ENCODE results near the gene TSPAN5.

Gene TSPAN5

GRCh38 chr4:98516042-98516440, 142.4 kb downstream of the TSPAN5 start:
- Histone ChIP-seq H3K9me3 (ENCODE audit: low read length) (no peaks in the 10 kb centered on the region), H3K4me3 (ENCODE audit: low read length) (no peak overlapping the region), H2AFZ (ENCODE audit: low read depth, low read length) (no peak overlapping the region), H3K4me1 (ENCODE audit: insufficient read depth, low read length) (peaks cover 19% of the 10 kb centered on the region), H3K27me3 (ENCODE audit: insufficient read depth, low read length) (no peaks in the 10 kb centered on the region), H3K36me3 (ENCODE audit: insufficient read depth, low read length) (no peaks in the 10 kb centered on the region)

GRCh38 chr4:98515470-98515809, 143.0 kb downstream of the TSPAN5 start:
- Histone ChIP-seq H3K4me1 (ENCODE audit: insufficient read depth, low read length) (peaks cover 19% of the 10 kb centered on the region), H3K4me3 (ENCODE audit: low read length) (no peak overlapping the region), H2AFZ (ENCODE audit: low read depth, low read length) (no peak overlapping the region), H3K36me3 (ENCODE audit: insufficient read depth, low read length) (no peaks in the 10 kb centered on the region), H3K27me3 (ENCODE audit: insufficient read depth, low read length) (no peaks in the 10 kb centered on the region), H3K9me3 (ENCODE audit: low read length) (no peaks in the 10 kb centered on the region)

- no peaks in the 10 kb centered on the region for H3K36me3 ChIP-seq (ENCODE audit: insufficient read depth, low read length)
- H3K27me3 ChIP-seq (ENCODE audit: insufficient read depth, low read length) = no peaks in the 10 kb centered on the region
- no peaks in the 10 kb centered on the region for H3K9me3 ChIP-seq (ENCODE audit: low read length)
- H3K4me3 ChIP-seq (ENCODE audit: low read length) = no peak overlapping the region
- no peak overlapping the region for H2AFZ ChIP-seq (ENCODE audit: low read depth, low read length)
- H3K4me1 ChIP-seq (ENCODE audit: insufficient read depth, low read length) = peaks cover 23% of the 10 kb centered on the region
These were observed 143.5 kb downstream of the TSPAN5 start for GRCh38 chr4:98514741-98515469.

GRCh38 chr4:98512918-98513317, 145.5 kb downstream of the TSPAN5 start:
- no peak overlapping the region for H3K4me3 ChIP-seq (ENCODE audit: low read length)
- H3K27me3 ChIP-seq (ENCODE audit: insufficient read depth, low read length) = no peaks in the 10 kb centered on the region
- H2AFZ ChIP-seq (ENCODE audit: low read depth, low read length) = no peak overlapping the region
- peaks cover 27% of the 10 kb centered on the region for H3K4me1 ChIP-seq (ENCODE audit: insufficient read depth, low read length)
- no peaks in the 10 kb centered on the region for H3K9me3 ChIP-seq (ENCODE audit: low read length)
- no peaks in the 10 kb centered on the region for H3K36me3 ChIP-seq (ENCODE audit: insufficient read depth, low read length)

GRCh38 chr4:98510757-98511517, 147.5 kb downstream of the TSPAN5 start:
- H3K4me3 ChIP-seq (ENCODE audit: low read length) = no peak overlapping the region
- H3K4me1 ChIP-seq (ENCODE audit: insufficient read depth, low read length) = peaks cover 20% of the 10 kb centered on the region
- no peaks in the 10 kb centered on the region for H3K27me3 ChIP-seq (ENCODE audit: insufficient read depth, low read length)
- H3K9me3 ChIP-seq (ENCODE audit: low read length) = no peaks in the 10 kb centered on the region
- no peaks in the 10 kb centered on the region for H3K36me3 ChIP-seq (ENCODE audit: insufficient read depth, low read length)
- H2AFZ ChIP-seq (ENCODE audit: low read depth, low read length) = no peak overlapping the region

GRCh38 chr4:98510340-98510739, 148.1 kb downstream of the TSPAN5 start:
- no peaks in the 10 kb centered on the region for H3K9me3 ChIP-seq (ENCODE audit: low read length)
- H3K4me1 ChIP-seq (ENCODE audit: insufficient read depth, low read length) = peaks cover 20% of the 10 kb centered on the region
- no peaks in the 10 kb centered on the region for H3K36me3 ChIP-seq (ENCODE audit: insufficient read depth, low read length)
- no peak overlapping the region for H2AFZ ChIP-seq (ENCODE audit: low read depth, low read length)
- H3K4me3 ChIP-seq (ENCODE audit: low read length) = no peak overlapping the region
- no peaks in the 10 kb centered on the region for H3K27me3 ChIP-seq (ENCODE audit: insufficient read depth, low read length)

GRCh38 chr4:98509721-98510120, 148.7 kb downstream of the TSPAN5 start:
- Histone ChIP-seq H3K9me3 (ENCODE audit: low read length) (no peaks in the 10 kb centered on the region), H2AFZ (ENCODE audit: low read depth, low read length) (peak overlapping the region; percentile 11), H3K36me3 (ENCODE audit: insufficient read depth, low read length) (no peaks in the 10 kb centered on the region), H3K4me3 (ENCODE audit: low read length) (no peak overlapping the region), H3K4me1 (ENCODE audit: insufficient read depth, low read length) (peaks cover 15% of the 10 kb centered on the region), H3K27me3 (ENCODE audit: insufficient read depth, low read length) (no peaks in the 10 kb centered on the region)

- Histone ChIP-seq H2AFZ (ENCODE audit: low read depth, low read length) (peak overlapping the region; percentile 11), H3K4me1 (ENCODE audit: insufficient read depth, low read length) (peaks cover 15% of the 10 kb centered on the region), H3K9me3 (ENCODE audit: low read length) (no peaks in the 10 kb centered on the region), H3K4me3 (ENCODE audit: low read length) (no peak overlapping the region), H3K36me3 (ENCODE audit: insufficient read depth, low read length) (no peaks in the 10 kb centered on the region), H3K27me3 (ENCODE audit: insufficient read depth, low read length) (no peaks in the 10 kb centered on the region)
These were observed 149.4 kb downstream of the TSPAN5 start for GRCh38 chr4:98508829-98509598.

- Histone ChIP-seq H3K9me3 (ENCODE audit: low read length) (no peaks in the 10 kb centered on the region), H2AFZ (ENCODE audit: low read depth, low read length) (no peak overlapping the region), H3K4me3 (ENCODE audit: low read length) (no peak overlapping the region), H3K36me3 (ENCODE audit: insufficient read depth, low read length) (no peaks in the 10 kb centered on the region), H3K4me1 (ENCODE audit: insufficient read depth, low read length) (peaks cover 15% of the 10 kb centered on the region), H3K27me3 (ENCODE audit: insufficient read depth, low read length) (no peaks in the 10 kb centered on the region)
These were observed 150.2 kb downstream of the TSPAN5 start for GRCh38 chr4:98508248-98508647.

- Histone ChIP-seq H3K27me3 (ENCODE audit: insufficient read depth, low read length) (no peaks in the 10 kb centered on the region), H3K4me3 (ENCODE audit: low read length) (no peak overlapping the region), H2AFZ (ENCODE audit: low read depth, low read length) (no peak overlapping the region), H3K36me3 (ENCODE audit: insufficient read depth, low read length) (no peaks in the 10 kb centered on the region), H3K9me3 (ENCODE audit: low read length) (no peaks in the 10 kb centered on the region), H3K4me1 (ENCODE audit: insufficient read depth, low read length) (peaks cover 15% of the 10 kb centered on the region)
These were observed 151.1 kb downstream of the TSPAN5 start for GRCh38 chr4:98507299-98507698.

GRCh38 chr4:98506462-98507132, 151.8 kb downstream of the TSPAN5 start:
- Histone ChIP-seq H2AFZ (ENCODE audit: low read depth, low read length) (no peak overlapping the region), H3K9me3 (ENCODE audit: low read length) (peaks cover 1% of the 10 kb centered on the region), H3K4me1 (ENCODE audit: insufficient read depth, low read length) (peaks cover 15% of the 10 kb centered on the region), H3K27me3 (ENCODE audit: insufficient read depth, low read length) (no peaks in the 10 kb centered on the region), H3K36me3 (ENCODE audit: insufficient read depth, low read length) (no peaks in the 10 kb centered on the region), H3K4me3 (ENCODE audit: low read length) (no peak overlapping the region)

- peaks cover 3% of the 10 kb centered on the region for H3K9me3 ChIP-seq (ENCODE audit: low read length)
- H3K36me3 ChIP-seq (ENCODE audit: insufficient read depth, low read length) = no peaks in the 10 kb centered on the region
- H3K4me1 ChIP-seq (ENCODE audit: insufficient read depth, low read length) = peaks cover 15% of the 10 kb centered on the region
- no peak overlapping the region for H2AFZ ChIP-seq (ENCODE audit: low read depth, low read length)
- H3K4me3 ChIP-seq (ENCODE audit: low read length) = no peak overlapping the region
- H3K27me3 ChIP-seq (ENCODE audit: insufficient read depth, low read length) = no peaks in the 10 kb centered on the region
These were observed 152.4 kb downstream of the TSPAN5 start for GRCh38 chr4:98505992-98506391.

- Histone ChIP-seq H3K4me1 (ENCODE audit: insufficient read depth, low read length) (peaks cover 3% of the 10 kb centered on the region), H3K9me3 (ENCODE audit: low read length) (peaks cover 5% of the 10 kb centered on the region), H3K4me3 (ENCODE audit: low read length) (no peak overlapping the region), H3K36me3 (ENCODE audit: insufficient read depth, low read length) (no peaks in the 10 kb centered on the region), H3K27me3 (ENCODE audit: insufficient read depth, low read length) (no peaks in the 10 kb centered on the region), H2AFZ (ENCODE audit: low read depth, low read length) (no peak overlapping the region)
These were observed 154.3 kb downstream of the TSPAN5 start for GRCh38 chr4:98504091-98504490.

Data from neuron (in vitro differentiated cells).